ENCODE data around the gene KREMEN2. TPM values are rescaled to one million over a fixed set of nuclear protein-coding genes. Genes with fewer than 3 reads are reported as not detected.

Gene KREMEN2
- total RNA-seq, 2 experiments from 2014 or later = not detected

- no peak overlapping the region for H3K4me3 ChIP-seq (ENCODE audit: low read length)
- peaks cover 0 to 21% of the 10 kb centered on the region in 2 experiments for H3K9me3 ChIP-seq (ENCODE audit: control insufficient read depth in 1 of 2, insufficient read depth in 1 of 2, low read length in 2 of 2)
- Mint-ChIP-seq H3K9me3 (no peaks in the 10 kb centered on the region), H3K4me1 (ENCODE audit: low read depth) (peaks cover 16% of the 10 kb centered on the region), H3K27ac (no peak overlapping the region), H3K27me3 (peaks cover 27% of the 10 kb centered on the region), H3K36me3 (ENCODE audit: low read depth) (no peaks in the 10 kb centered on the region), H3K4me3 (peak overlapping the region; percentile 76)
- DNase-seq (peak in 1 of 14 experiments; percentile 47), ATAC-seq (ENCODE audit: poor library complexity) (no peak)
- H3K27me3 ChIP-seq (ENCODE audit: control insufficient read depth in 1 of 2, insufficient read depth in 2 of 2, low read length in 2 of 2) = peaks cover 44 to 54% of the 10 kb centered on the region in 2 experiments
- CTCF ChIA-PET = interaction anchor here (1.0 to 1.3 kb wide), 2 partner anchors 16 to 42 kb away, joined by 3 to 5 read pairs; no protein-coding TSS in a partner anchor
- H3K27ac ChIP-seq (ENCODE audit: low read depth in 1 of 2, low read length in 2 of 2) = no peak overlapping the region
- peaks cover 60% of the 10 kb centered on the region for H3K4me1 ChIP-seq (ENCODE audit: insufficient read depth, low read length)
- TF ChIP-seq CTCF (IDR thresholded peaks at IDR 0.05) = no peak
- POLR2A ChIA-PET = interaction anchor here (1.0 to 2.1 kb wide), 2 partner anchors 18 to 79 kb away, joined by 3 to 9 read pairs; partner anchors contain the start of genes FLYWCH2 and PKMYT1
- intact Hi-C loops (cut with DNase I, micrococcal nuclease) = no loop called here
- no peaks in the 10 kb centered on the region for H3K36me3 ChIP-seq (ENCODE audit: insufficient read depth, low read length)
Measured at GRCh38 chr16:2962334-2963073, 1.6 kb upstream of the KREMEN2 start.

GRCh38 chr16:2963074-2963722, 877 bp upstream of the KREMEN2 start:
- H3K4me1 ChIP-seq (ENCODE audit: insufficient read depth, low read length) = peaks cover 67% of the 10 kb centered on the region
- H3K27ac ChIP-seq (ENCODE audit: low read depth in 1 of 2, low read length in 2 of 2) = no peak overlapping the region
- TF ChIP-seq CTCF (IDR thresholded peaks at IDR 0.05) = no peak
- peaks cover 20% of the 10 kb centered on the region for H3K4me1 Mint-ChIP-seq (ENCODE audit: low read depth)
- peaks cover 0 to 27% of the 10 kb centered on the region in 2 experiments for H3K9me3 ChIP-seq (ENCODE audit: control insufficient read depth in 1 of 2, insufficient read depth in 1 of 2, low read length in 2 of 2)
- DNase-seq (peak in 3 of 14 experiments; percentile 36 to 81 (median 76)), ATAC-seq (ENCODE audit: poor library complexity) (no peak)
- peak overlapping the region; percentile 38 for H3K4me3 ChIP-seq (ENCODE audit: low read length)
- no peaks in the 10 kb centered on the region for H3K36me3 ChIP-seq (ENCODE audit: insufficient read depth, low read length)
- H3K27ac Mint-ChIP-seq = no peak overlapping the region
- H3K4me3 Mint-ChIP-seq = peak overlapping the region; percentile 70
- POLR2A ChIA-PET = interaction anchor here (0.7 to 2.1 kb wide), 3 partner anchors 17 to 80 kb away, joined by 3 to 9 read pairs (median 3); partner anchors contain the start of genes FLYWCH2 and PKMYT1
- H3K36me3 Mint-ChIP-seq (ENCODE audit: low read depth) = no peaks in the 10 kb centered on the region
- H3K27me3 Mint-ChIP-seq = peaks cover 34% of the 10 kb centered on the region
- CTCF ChIA-PET = interaction anchor here (1.3 kb wide), 1 partner anchor 41 kb away, joined by 5 read pairs; no protein-coding TSS in a partner anchor
- H3K27me3 ChIP-seq (ENCODE audit: control insufficient read depth in 1 of 2, insufficient read depth in 2 of 2, low read length in 2 of 2) = peaks cover 50 to 60% of the 10 kb centered on the region in 2 experiments
- H3K9me3 Mint-ChIP-seq = no peaks in the 10 kb centered on the region
- intact Hi-C loops (cut with DNase I, micrococcal nuclease) = no loop called here

GRCh38 chr16:2964475-2965336, 631 bp downstream of the KREMEN2 start:
- no peak overlapping the region for H3K27ac Mint-ChIP-seq
- peaks cover 57 to 68% of the 10 kb centered on the region in 2 experiments for H3K27me3 ChIP-seq (ENCODE audit: control insufficient read depth in 1 of 2, insufficient read depth in 2 of 2, low read length in 2 of 2)
- H3K36me3 ChIP-seq (ENCODE audit: insufficient read depth, low read length) = no peaks in the 10 kb centered on the region
- peak; percentile 32 for ATAC-seq (ENCODE audit: poor library complexity)
- peaks cover 27% of the 10 kb centered on the region for H3K4me1 Mint-ChIP-seq (ENCODE audit: low read depth)
- TF ChIP-seq CTCF (IDR thresholded peaks at IDR 0.05) = no peak
- ChIA-PET CTCF (interaction anchor here (0.7 to 0.8 kb wide), 2 partner anchors 18 to 1289 kb away, joined by 3 read pairs; no protein-coding TSS in a partner anchor), POLR2A (interaction anchor here (1.0 to 2.8 kb wide), 3 partner anchors 16 to 82 kb away, joined by 6 to 9 read pairs (median 9); partner anchors contain the start of genes FLYWCH2 and PKMYT1)
- no peak overlapping the region for H3K27ac ChIP-seq (ENCODE audit: low read depth in 1 of 2, low read length in 2 of 2)
- peak overlapping the region; percentile 38 for H3K4me3 ChIP-seq (ENCODE audit: low read length)
- intact Hi-C loops (cut with DNase I, micrococcal nuclease) = loop anchor here in 1 of 2 experiments (1.0 kb wide), 1 partner anchor 16 kb away; the partner anchor contains the start of gene PKMYT1
- peaks cover 42% of the 10 kb centered on the region for H3K27me3 Mint-ChIP-seq
- H3K9me3 Mint-ChIP-seq = no peaks in the 10 kb centered on the region
- peak in 12 of 14 experiments; percentile 26 to 81 (median 48) for DNase-seq
- H3K4me3 Mint-ChIP-seq = peak overlapping the region; percentile 62
- peaks cover 78% of the 10 kb centered on the region for H3K4me1 ChIP-seq (ENCODE audit: insufficient read depth, low read length)
- H3K9me3 ChIP-seq (ENCODE audit: control insufficient read depth in 1 of 2, insufficient read depth in 1 of 2, low read length in 2 of 2) = peaks cover 0 to 34% of the 10 kb centered on the region in 2 experiments
- H3K36me3 Mint-ChIP-seq (ENCODE audit: low read depth) = no peaks in the 10 kb centered on the region
